ENCODE measurements around the gene ACADL.
A peak's percentile ranks its signal among the peaks of the same experiment; 100 is the strongest.
"Not testable (repeated sequence)": the region's sequence is repeated elsewhere in the genome, so short reads cannot be mapped to it uniquely, and the experiment has no call there.

The ACADL gene

DNA sequence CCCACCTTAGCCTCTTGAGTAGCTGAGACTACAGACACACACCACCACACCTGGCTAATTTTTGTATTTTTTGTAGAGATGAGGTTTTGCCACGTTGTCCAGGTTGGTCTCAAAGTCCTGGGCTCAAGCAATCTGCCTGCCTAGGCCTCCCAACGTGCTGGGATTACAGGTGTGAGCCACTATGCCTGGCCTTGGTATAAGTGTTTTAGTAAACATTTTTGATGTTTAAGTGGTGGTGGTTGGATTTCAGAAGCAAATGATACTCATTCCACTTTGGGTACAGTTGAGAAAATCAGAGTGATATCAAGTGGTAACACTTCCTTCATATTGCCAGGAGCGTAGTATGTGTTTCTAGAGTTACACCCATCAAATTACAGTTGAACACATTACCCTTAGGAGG, 25.4 kb downstream of the ACADL start:
- DNase-seq (ENCODE audit: low read depth) = no peak

DNA sequence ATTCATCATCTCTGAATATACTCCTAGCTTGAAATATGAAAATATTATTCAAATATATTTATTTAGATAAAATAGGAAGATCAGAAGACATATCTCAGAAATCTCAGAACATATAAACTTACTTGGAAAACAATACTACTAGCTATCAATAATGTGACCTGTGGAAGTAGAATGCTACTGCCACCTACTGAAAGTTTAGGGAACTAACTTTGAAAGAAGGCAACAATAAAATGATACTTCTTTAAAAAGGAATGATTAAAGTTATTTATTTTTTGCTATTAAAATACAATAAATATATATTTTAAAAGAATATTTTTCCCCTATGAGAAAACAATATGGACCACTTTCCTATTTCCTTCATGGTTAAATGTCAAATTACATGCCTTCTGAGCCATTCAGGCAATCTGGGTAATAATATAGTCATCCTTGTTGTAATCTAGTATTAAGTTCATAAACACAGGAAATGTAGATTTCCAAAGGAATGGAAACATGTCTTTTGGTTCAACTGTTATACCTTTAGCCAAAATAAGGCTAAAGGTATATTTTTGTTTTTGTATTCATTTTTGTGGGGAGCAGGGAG, 26.0 kb downstream of the ACADL start:
- DNase-seq (ENCODE audit: low read depth) = no peak

- no peak for DNase-seq (ENCODE audit: low read depth)
Observed at GRCh38 chr2:210198326-210198725, 26.9 kb downstream of the ACADL start.

GRCh38 chr2:210197720-210198119, 27.5 kb downstream of the ACADL start:
- DNase-seq (ENCODE audit: low read depth) = no peak

- DNase-seq (ENCODE audit: low read depth) = no peak
Observed at GRCh38 chr2:210195101-210195852, 30.0 kb downstream of the ACADL start.

DNA sequence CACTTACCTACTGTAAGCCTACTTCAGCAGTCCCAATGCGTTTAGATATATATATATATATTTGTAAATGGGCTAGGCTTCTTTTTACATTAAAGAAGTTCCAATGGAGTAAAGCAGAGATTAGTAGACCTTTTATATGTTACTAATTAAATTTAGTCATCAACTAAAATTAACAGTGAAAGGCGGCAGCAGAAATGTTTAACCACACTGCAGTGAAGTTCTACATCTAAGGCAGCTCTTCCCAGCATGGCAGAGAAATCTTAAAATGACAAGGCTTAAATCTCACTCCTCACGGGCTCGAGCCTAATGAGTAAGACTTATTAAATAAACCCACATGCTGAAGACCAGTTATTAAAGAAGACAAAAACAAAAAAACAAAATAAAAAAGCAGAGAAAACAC, 34.9 kb downstream of the ACADL start:
- no peak for DNase-seq (ENCODE audit: low read depth)

GRCh38 chr2:210189452-210190138, 35.7 kb downstream of the ACADL start:
- no peak for DNase-seq (ENCODE audit: low read depth)

DNA sequence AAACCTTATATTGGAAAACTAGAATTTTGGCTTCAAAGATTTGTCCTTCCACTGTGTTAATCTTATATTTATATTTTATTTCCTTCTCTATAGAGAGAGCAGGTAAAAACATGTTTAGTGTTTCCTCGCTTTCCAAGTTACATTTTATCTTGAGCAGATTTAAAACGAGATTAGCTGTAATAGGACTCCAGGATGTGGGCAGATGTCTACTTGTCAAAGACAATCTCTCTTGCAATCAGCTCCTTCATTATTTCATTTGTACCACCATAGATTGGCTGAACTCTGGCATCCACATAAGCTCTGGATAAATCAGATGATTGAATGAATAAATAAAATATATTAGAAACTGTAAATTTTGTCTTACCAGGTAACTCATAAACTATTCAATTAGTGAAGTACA, 36.5 kb downstream of the ACADL start:
- no peak for DNase-seq (ENCODE audit: low read depth)

- no peak for DNase-seq (ENCODE audit: low read depth)
Observed at GRCh38 chr2:210188190-210188589, 37.1 kb downstream of the ACADL start.

- not testable (repeated sequence) for DNase-seq (ENCODE audit: low read depth)
Observed at GRCh38 chr2:210183936-210184335, 41.3 kb downstream of the ACADL start.

GRCh38 chr2:210181606-210182088, 43.6 kb downstream of the ACADL start:
- not testable (repeated sequence) for DNase-seq (ENCODE audit: low read depth)

GRCh38 chr2:210181033-210181605, 44.1 kb downstream of the ACADL start:
- DNase-seq (ENCODE audit: low read depth) = not testable (repeated sequence)

DNA sequence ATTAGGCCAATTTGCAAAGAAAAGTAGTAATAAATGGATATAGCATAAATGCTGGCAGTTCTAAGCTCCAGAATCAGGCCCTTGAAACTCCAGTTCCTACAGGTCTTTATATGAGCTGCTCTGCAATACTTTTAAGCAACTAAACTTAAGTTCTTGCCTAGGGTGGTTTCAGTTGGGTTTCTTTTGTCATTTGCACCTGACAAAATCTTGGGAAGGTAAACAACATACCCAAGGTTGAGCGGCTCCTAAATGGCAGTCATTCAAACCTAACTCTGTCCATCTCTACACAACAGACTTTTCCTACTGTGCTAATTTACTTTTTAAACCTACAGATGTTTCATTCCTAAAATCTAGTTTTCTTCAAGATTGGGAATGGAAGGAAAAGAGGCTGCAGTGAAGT, 44.8 kb downstream of the ACADL start:
- no peak for DNase-seq (ENCODE audit: low read depth)

GRCh38 chr2:210179351-210179990, 45.8 kb downstream of the ACADL start:
- DNase-seq (ENCODE audit: low read depth) = no peak

GRCh38 chr2:210177769-210178168, 47.5 kb downstream of the ACADL start:
- DNase-seq (ENCODE audit: low read depth) = no peak

- DNase-seq (ENCODE audit: low read depth) = not testable (repeated sequence)
Observed at GRCh38 chr2:210177115-210177514, 48.1 kb downstream of the ACADL start.

DNA sequence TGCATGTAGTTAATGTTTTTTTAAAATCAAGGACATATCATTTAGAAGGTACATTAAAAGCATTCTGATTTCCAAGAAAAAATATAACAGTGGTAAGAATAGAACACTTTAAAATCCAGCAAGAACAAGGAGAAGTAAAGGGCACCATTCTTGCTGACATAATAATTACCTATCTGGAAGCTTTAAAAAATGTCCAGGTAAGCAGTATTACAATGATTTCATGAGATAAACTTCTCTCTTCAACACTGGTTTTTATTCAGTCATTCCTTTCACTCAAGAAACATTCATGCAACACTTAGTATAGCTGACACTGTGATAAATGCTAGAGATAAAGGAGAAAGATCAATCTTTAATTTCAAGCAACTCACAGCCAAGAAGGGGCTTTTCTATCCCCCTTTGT, 51.2 kb downstream of the ACADL start:
- DNase-seq (ENCODE audit: low read depth) = no peak

GRCh38 chr2:210172219-210172575, 53.0 kb downstream of the ACADL start:
- no peak for DNase-seq (ENCODE audit: low read depth)

- DNase-seq (ENCODE audit: low read depth) = peak; percentile 97
Observed at GRCh38 chr2:210171309-210172218, 53.7 kb downstream of the ACADL start, which contains the start of gene KANSL1L. KANSL1L (minus strand) TSS chr2:210171409; CDS start chr2:210154582, 16,827 bp downstream.

GRCh38 chr2:210170446-210171303, 54.6 kb downstream of the ACADL start:
- peak; percentile 97 for DNase-seq (ENCODE audit: low read depth)
